Endodermal cell (in vitro differentiated cells): ENCODE measurements around the gene TRIP12. TPM values are rescaled to one million over a fixed set of nuclear protein-coding genes. Genes with fewer than 3 reads are reported as not detected.

ENCODE experiments used
- DNase-seq: peaks from one replicate; pipeline ENCODE4 v3.0.0-alpha.2; 2017
- H3K27ac ChIP-seq: 2 replicates; pipeline ENCODE4 v1.5.1; 2013; ENCODE audit warnings: mild to moderate bottlenecking, low read depth, low read length, moderate library complexity
- H3K27me3 ChIP-seq: 2 replicates; pipeline ENCODE4 v1.6.1; 2013; ENCODE audit warnings: mild to moderate bottlenecking, low read length, moderate library complexity; ENCODE audit not compliant: insufficient read depth, control insufficient read depth, poor library complexity, severe bottlenecking
- H3K36me3 ChIP-seq: 2 replicates; pipeline ENCODE4 v1.7.0; 2013; ENCODE audit warnings: mild to moderate bottlenecking, low read length, moderate library complexity; ENCODE audit not compliant: control insufficient read depth, insufficient read depth
- H3K4me1 ChIP-seq: one replicate; pipeline ENCODE4 v1.7.0; 2013; ENCODE audit warnings: low read length; ENCODE audit not compliant: control insufficient read depth, insufficient read depth
- H3K4me3 ChIP-seq: 2 replicates; pipeline ENCODE4 v1.5.1; 2013; ENCODE audit warnings: mild to moderate bottlenecking, low read length, moderate library complexity
- H3K9ac ChIP-seq: 2 replicates; pipeline ENCODE4 v1.6.1; 2013; ENCODE audit warnings: mild to moderate bottlenecking, low read length, moderate library complexity; ENCODE audit not compliant: poor library complexity, severe bottlenecking; ENCODE audit errors: extremely low read depth
- H3K9me3 ChIP-seq: 2 replicates; pipeline ENCODE4 v1.6.1; 2013; ENCODE audit warnings: mild to moderate bottlenecking, low read length, moderate library complexity; ENCODE audit not compliant: control insufficient read depth
- H3K27ac Mint-ChIP-seq: 2 replicates; pipeline ENCODE4 v1.8.0; 2020; ENCODE audit warnings: mixed read lengths
- H3K27me3 Mint-ChIP-seq: 2 replicates; pipeline ENCODE4 v1.8.0; 2021; ENCODE audit warnings: mild to moderate bottlenecking, mixed read lengths; ENCODE audit not compliant: insufficient read depth
- H3K36me3 Mint-ChIP-seq: 2 replicates; pipeline ENCODE4 v1.8.0; 2020; ENCODE audit warnings: low read depth, mixed read lengths
- H3K4me1 Mint-ChIP-seq: 2 replicates; pipeline ENCODE4 v1.8.0; 2020; ENCODE audit warnings: mixed read lengths
- H3K4me3 Mint-ChIP-seq: 2 replicates; pipeline ENCODE4 v1.8.0; 2020; ENCODE audit warnings: mild to moderate bottlenecking, moderate library complexity, mixed read lengths
- H3K9me3 Mint-ChIP-seq: 2 replicates; pipeline ENCODE4 v1.8.0; 2020; ENCODE audit warnings: mild to moderate bottlenecking, mixed read lengths
- CTCF ChIP-seq: fragments of 200-600 bp; sonication (generic); conservative IDR thresholded peaks from 2 replicates; pipeline ENCODE4 v1.5.0; 2021; ENCODE audit warnings: antibody characterized with exemption, mild to moderate bottlenecking
- WGBS, 2 experiments: methylation state at CpG; one replicate each; pipeline versions ENCODE4 v1.1.5 to v1.1.7; 2013; ENCODE audit warnings: missing lambda C conversion rate in 2 of 2, mixed read lengths in 1 of 2; ENCODE audit not compliant: insufficient coverage in 1 of 2, insufficient read length in 1 of 2; 5-methylcytosine and 5-hydroxymethylcytosine counted together
- total RNA-seq, 2 donors: library from RNA; stranded (reverse); fragmentation: NEBNext Ultra II Directional in 1 of 2; extraction: Animal tissue kit (Norgen Biotek cat#: 25700) in 1 of 2; gene quantifications; 2 replicates in 1 of 2; 3 replicates in 1 of 2; pipeline ENCODE4 v1.2.1, GENCODE V29; 2021

Gene TRIP12
- total RNA-seq, 2 donors from 2014 or later = 177 to 229 TPM

DNA sequence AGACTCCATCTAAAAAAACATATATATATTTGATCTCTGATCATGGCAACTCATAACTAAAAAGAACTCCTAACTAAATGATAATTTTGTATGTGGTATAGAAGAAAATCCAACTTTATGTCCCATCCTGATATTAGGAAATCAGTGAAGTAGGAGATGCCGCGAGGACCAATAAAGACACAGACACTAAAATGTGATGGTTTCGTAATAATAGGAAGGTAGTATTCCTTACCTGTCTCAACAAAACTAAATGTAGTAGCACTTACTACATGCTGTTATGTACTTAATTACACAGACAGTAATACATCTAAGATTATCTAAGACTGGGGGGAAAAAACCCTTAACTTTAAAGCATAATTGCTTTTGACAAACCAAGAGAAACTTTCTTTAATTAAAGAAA is 63.5 kb downstream of the TRIP12 start:
- WGBS, 2 experiments = 94 to 100% methylated on average over 2 to 3 of the region's 3 CpGs
- DNase-seq = no peak
- H3K36me3 Mint-ChIP-seq = peaks cover 45% of the 10 kb centered on the region

GRCh38 chr2:229857634-229858033 is 64.2 kb downstream of the TRIP12 start:
- no peaks in the 10 kb centered on the region for H3K9me3 Mint-ChIP-seq
- H3K36me3 ChIP-seq = peaks cover 68% of the 10 kb centered on the region
- H3K4me1 Mint-ChIP-seq = peaks cover 30% of the 10 kb centered on the region
- no peak overlapping the region for H3K9ac ChIP-seq
- WGBS, 2 experiments = 91% methylated on average over 1 of the region's 1 CpG; no CpG with 5 or more reads in 1 of the 2 experiments
- no peak overlapping the region for H3K4me3 Mint-ChIP-seq
- no peak overlapping the region for H3K27ac ChIP-seq
- H3K27ac Mint-ChIP-seq = no peak overlapping the region
- H3K36me3 Mint-ChIP-seq = peaks cover 51% of the 10 kb centered on the region
- H3K4me3 ChIP-seq = no peak overlapping the region
- peaks cover 21% of the 10 kb centered on the region for H3K4me1 ChIP-seq
- peaks cover 16% of the 10 kb centered on the region for H3K9me3 ChIP-seq
- H3K27me3 ChIP-seq = no peaks in the 10 kb centered on the region
- no peak for DNase-seq
- TF ChIP-seq CTCF = no peak
- H3K27me3 Mint-ChIP-seq = no peaks in the 10 kb centered on the region

More for the DNA sequence above, 63.5 kb downstream of the TRIP12 start:
- H3K9me3 Mint-ChIP-seq = no peaks in the 10 kb centered on the region
- H3K36me3 ChIP-seq = peaks cover 61% of the 10 kb centered on the region
- H3K4me1 Mint-ChIP-seq = peaks cover 31% of the 10 kb centered on the region
- peaks cover 21% of the 10 kb centered on the region for H3K4me1 ChIP-seq
- no peaks in the 10 kb centered on the region for H3K27me3 ChIP-seq
- H3K4me3 Mint-ChIP-seq = no peak overlapping the region
- peaks cover 11% of the 10 kb centered on the region for H3K9me3 ChIP-seq
- TF ChIP-seq CTCF = no peak
- H3K27ac ChIP-seq = no peak overlapping the region
- no peak overlapping the region for H3K9ac ChIP-seq
- H3K4me3 ChIP-seq = no peak overlapping the region
- no peaks in the 10 kb centered on the region for H3K27me3 Mint-ChIP-seq
- H3K27ac Mint-ChIP-seq = no peak overlapping the region

DNA sequence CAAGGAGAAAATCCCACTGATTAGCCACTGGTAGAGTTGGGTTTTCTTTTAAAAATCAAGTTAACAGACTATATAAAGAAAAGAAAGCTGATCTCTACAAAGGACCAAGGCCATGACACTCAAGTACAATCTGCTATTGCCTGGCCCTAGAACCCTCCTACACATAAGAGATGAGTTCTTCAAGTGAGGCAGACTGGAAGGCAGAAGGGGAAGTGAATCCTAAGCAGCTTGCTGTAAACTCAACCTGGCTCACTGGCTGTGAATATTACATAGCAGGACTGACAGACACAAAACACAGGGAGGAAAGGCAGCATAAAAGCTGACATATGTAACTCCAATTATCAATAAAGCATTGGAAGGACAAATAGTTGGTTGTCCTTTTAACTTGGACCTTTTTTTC is 65.4 kb downstream of the TRIP12 start:
- Mint-ChIP-seq H3K36me3 (peaks cover 61% of the 10 kb centered on the region), H3K4me1 (peaks cover 27% of the 10 kb centered on the region), H3K4me3 (no peak overlapping the region), H3K27me3 (no peaks in the 10 kb centered on the region), H3K9me3 (peaks cover 7% of the 10 kb centered on the region), H3K27ac (no peak overlapping the region)
- H3K27ac ChIP-seq = no peak overlapping the region
- H3K4me1 ChIP-seq = peaks cover 21% of the 10 kb centered on the region
- no peaks in the 10 kb centered on the region for H3K27me3 ChIP-seq
- DNase-seq = no peak
- TF ChIP-seq CTCF = no peak
- H3K36me3 ChIP-seq = peaks cover 79% of the 10 kb centered on the region
- no peak overlapping the region for H3K9ac ChIP-seq
- H3K9me3 ChIP-seq = peaks cover 26% of the 10 kb centered on the region
- no peak overlapping the region for H3K4me3 ChIP-seq
